GM12878 (cell line): ENCODE results near the gene ICA1. TPM values are rescaled to one million over a fixed set of nuclear protein-coding genes. Genes with fewer than 3 reads are reported as not detected.

Source experiments
- ATAC-seq: fragments of 200-7000 bp; cut with Tn5 transposase; 3 replicates; pipeline ENCODE4 v1.9.1; 2020; ENCODE audit warnings: mild to moderate bottlenecking, moderate library complexity
- BruUV-seq: library from RNA; stranded (reverse); fragments of 400-500 nt; replicated peaks from 2 replicates; lab custom pipeline; 2021; lab: Mats Ljungman, UMichigan
- CTCF ChIA-PET: fragments of 300-600 bp; sonication (Branson Sonifier 250); formaldehyde crosslinking; extraction: SDS; loops from one replicate; lab custom pipeline; 2021; ENCODE audit warnings: inconsistent platforms; lab: Yijun Ruan, JAX
- POLR2A ChIA-PET: fragments of 350-600 bp; formaldehyde crosslinking; extraction: SDS; loops from one replicate; lab custom pipeline; 2021; ENCODE audit warnings: inconsistent platforms; lab: Charles Lee
- RAD21 ChIA-PET: fragments of 300-600 bp; sonication (Branson Sonifier 250); formaldehyde crosslinking; loops from one replicate; lab custom pipeline; 2023; ENCODE audit warnings: antibody characterized with exemption; ENCODE audit not compliant: unreplicated experiment; lab: Charles Lee
- SMC1A ChIA-PET: fragments of 300-600 bp; sonication (Branson Sonifier 250); formaldehyde crosslinking; loops from one replicate; lab custom pipeline; 2023; ENCODE audit not compliant: unreplicated experiment, uncharacterized antibody; lab: Charles Lee
- DNase-seq: peaks from one replicate; pipeline ENCODE4 v3.0.0-alpha.2; 2011; ENCODE audit warnings: low read depth, low spot score
- FAIRE-seq: peaks from 3 replicates; lab custom pipeline; 2011; peaks lifted over from hg19 to GRCh38; lab: Jason Lieb, UNC
- H2AFZ ChIP-seq: 2 replicates; pipeline ENCODE4 v1.6.0; 2011; ENCODE audit warnings: low read depth, low read length, control low read depth; ENCODE audit not compliant: control insufficient read depth
- H3K27ac ChIP-seq: 2 replicates; pipeline ENCODE4 v1.5.1; 2011; ENCODE audit warnings: control low read depth; ENCODE audit not compliant: control insufficient read depth, insufficient read depth
- H3K27me3 ChIP-seq, 2 experiments: replicated peaks in 1 of 2; 2 replicates each; pipeline versions ENCODE4 v1.6.0 to v1.6.1; 2011; ENCODE audit warnings: low read length in 1 of 2; ENCODE audit not compliant: control insufficient read depth in 2 of 2, insufficient read depth in 2 of 2
- H3K36me3 ChIP-seq, 2 experiments: 2 replicates each; pipeline ENCODE4 v1.5.1; 2011; ENCODE audit warnings: low read length in 1 of 2; ENCODE audit not compliant: control insufficient read depth in 2 of 2, insufficient read depth in 2 of 2
- H3K4me1 ChIP-seq: 2 replicates; pipeline ENCODE4 v1.6.1; 2011; ENCODE audit warnings: mild to moderate bottlenecking, low read length, moderate library complexity, mixed read lengths; ENCODE audit not compliant: control insufficient read depth, insufficient read depth
- H3K4me2 ChIP-seq: 2 replicates; pipeline ENCODE4 v1.6.0; 2011; ENCODE audit warnings: control low read depth; ENCODE audit not compliant: control insufficient read depth, insufficient read depth
- H3K4me3 ChIP-seq: fragments of 200-600 bp; sonication (generic); 2 replicates; pipeline ENCODE4 v1.5.1; 2016
- H3K79me2 ChIP-seq: 2 replicates; pipeline ENCODE4 v1.6.0; 2011; ENCODE audit warnings: low read length; ENCODE audit not compliant: control insufficient read depth, insufficient read depth
- H3K9ac ChIP-seq: 2 replicates; pipeline ENCODE4 v1.8.0; 2011; ENCODE audit warnings: low read length, control low read depth, mixed read lengths; ENCODE audit not compliant: control insufficient read depth, insufficient read depth
- H3K9me3 ChIP-seq: replicated peaks from 3 replicates; pipeline ENCODE4 v1.5.1; 2011; ENCODE audit warnings: mild to moderate bottlenecking, low read length; ENCODE audit not compliant: control insufficient read depth, insufficient read depth
- H4K20me1 ChIP-seq: 2 replicates; pipeline ENCODE4 v1.6.0; 2011; ENCODE audit not compliant: control insufficient read depth, insufficient read depth
- NR2F1 ChIP-seq: fragments of 450-650 bp; conservative IDR thresholded peaks from 2 replicates; pipeline ENCODE4 v1.6.1; 2017; ENCODE audit warnings: mild to moderate bottlenecking
- SUPT20H ChIP-seq: IDR thresholded peaks from 2 replicates; pipeline ENCODE4 v1.6.1; 2011; ENCODE audit warnings: low read depth, mild to moderate bottlenecking, low read length, moderate library complexity, borderline replicate concordance; ENCODE audit not compliant: control insufficient read depth
- WGBS: methylation state at CpG from one replicate; pipeline ENCODE4 v1.1.6; 2016; ENCODE audit warnings: low lambda C conversion rate; ENCODE audit not compliant: insufficient replicate concordance, insufficient coverage; ENCODE audit errors: missing lambda C conversion rate; 5-methylcytosine and 5-hydroxymethylcytosine counted together
- in situ Hi-C: fragments of 300-500 bp; cut with MboI; formaldehyde crosslinking; loops from 9 replicates; pipeline ENCODE4 v1.14.3; 2018; ENCODE audit warnings: mixed read lengths
- intact Hi-C: fragments of 100-400 bp; cut with micrococcal nuclease; formaldehyde crosslinking; loops from one replicate; pipeline ENCODE4 v1.14.2; 2022; ENCODE audit not compliant: unreplicated experiment
- polyA plus RNA-seq, 11 experiments: library from polyadenylated mRNA; depleted of rRNA in 4 of 11; unstranded in 6 of 11; stranded (reverse) in 5 of 11; fragments of >200 nt; fragmentation: Nextera tagmentation in 4 of 11; fragmentation: Illumina TruSeq in 1 of 11; extraction: Ambion mirVana in 4 of 11; extraction: Trizol in 1 of 11; gene quantifications; 1 replicate in 1 of 11; 2 replicates in 10 of 11; pipeline versions ENCODE4 v1.2.1 to v1.2.3, GENCODE V29; 2011 to 2016; ENCODE audit warnings: inconsistent platforms in 2 of 11, missing spikeins in 2 of 11, low read depth in 1 of 11
- total RNA-seq, 4 experiments: library from RNA; depleted of rRNA in 3 of 4; stranded (reverse); fragments of >200 nt in 3 of 4; fragmentation: Illumina TruSeq in 1 of 4; extraction: Trizol in 1 of 4; gene quantifications; 2 replicates each; pipeline versions ENCODE4 v1.2.1 to v1.2.3, GENCODE V29; 2013 to 2021
- TF ChIP-seq, protein P1 (sequence below): fragments of 450-650 bp; IDR thresholded peaks from 2 replicates; pipeline ENCODE4 v1.6.1; 2017; ENCODE audit warnings: mild to moderate bottlenecking, low read depth, inconsistent platforms; ENCODE audit not compliant: poor library complexity, severe bottlenecking
- TF ChIP-seq, protein P2 (sequence below): fragments of 450-650 bp; IDR thresholded peaks from 2 replicates; pipeline ENCODE4 v1.6.1; 2018; ENCODE audit warnings: borderline replicate concordance, mild to moderate bottlenecking; ENCODE audit not compliant: partially characterized antibody

The ICA1 gene
- total and polyA plus RNA-seq, 10 of the 15 experiments (the other 5 are each of a cell fraction or from before 2014, with no cell fraction given): 1.3 to 35.1 (median 3.3) TPM

DNA sequence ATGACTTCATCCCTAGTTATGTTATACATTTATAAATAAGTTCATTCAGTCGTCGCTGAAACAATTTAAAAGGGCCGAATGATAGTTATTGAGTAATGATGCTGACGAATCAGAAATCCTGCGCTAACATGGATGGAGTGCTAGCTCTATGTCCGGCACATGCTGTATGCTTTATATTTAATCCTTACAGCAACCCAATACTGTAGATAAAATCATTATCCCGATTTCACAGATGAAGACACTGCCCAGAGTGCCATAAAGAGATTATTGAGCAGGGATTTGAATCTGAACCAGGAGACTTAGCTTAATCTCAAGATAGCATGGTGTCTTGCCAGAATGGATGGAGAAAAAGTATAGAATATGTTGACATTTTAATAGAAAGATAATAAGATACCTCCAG lies 1.1 kb upstream of the ICA1 start:
- Histone ChIP-seq H3K9ac (no peak overlapping the region), H3K79me2 (no peaks in the 10 kb centered on the region), H3K27ac (no peak overlapping the region), H3K9me3 (no peaks in the 10 kb centered on the region), H3K4me3 (no peak overlapping the region), H2AFZ (no peak overlapping the region), H3K27me3 (peaks cover 6 to 9% of the 10 kb centered on the region in 2 experiments; a peak in 3 of 4 replicates), H3K4me1 (no peaks in the 10 kb centered on the region), H3K4me2 (no peak overlapping the region), H4K20me1 (no peaks in the 10 kb centered on the region), H3K36me3 (no peaks in the 10 kb centered on the region)
- in situ Hi-C loops (no loop called here), intact Hi-C loops (no loop called here)
- DNase-seq (no peak), FAIRE-seq (no peak), ATAC-seq (no peak)
- ChIA-PET POLR2A (no interaction called here), RAD21 (interaction anchor here (0.6 kb wide), 1 partner anchor 10 kb away, joined by 3 read pairs; no protein-coding TSS in a partner anchor), CTCF (no interaction called here), SMC1A (interaction anchor here (1.1 to 1.2 kb wide), 2 partner anchors 8 to 33 kb away, joined by 3 to 4 read pairs; no protein-coding TSS in a partner anchor)
- TF ChIP-seq, protein P1, sequence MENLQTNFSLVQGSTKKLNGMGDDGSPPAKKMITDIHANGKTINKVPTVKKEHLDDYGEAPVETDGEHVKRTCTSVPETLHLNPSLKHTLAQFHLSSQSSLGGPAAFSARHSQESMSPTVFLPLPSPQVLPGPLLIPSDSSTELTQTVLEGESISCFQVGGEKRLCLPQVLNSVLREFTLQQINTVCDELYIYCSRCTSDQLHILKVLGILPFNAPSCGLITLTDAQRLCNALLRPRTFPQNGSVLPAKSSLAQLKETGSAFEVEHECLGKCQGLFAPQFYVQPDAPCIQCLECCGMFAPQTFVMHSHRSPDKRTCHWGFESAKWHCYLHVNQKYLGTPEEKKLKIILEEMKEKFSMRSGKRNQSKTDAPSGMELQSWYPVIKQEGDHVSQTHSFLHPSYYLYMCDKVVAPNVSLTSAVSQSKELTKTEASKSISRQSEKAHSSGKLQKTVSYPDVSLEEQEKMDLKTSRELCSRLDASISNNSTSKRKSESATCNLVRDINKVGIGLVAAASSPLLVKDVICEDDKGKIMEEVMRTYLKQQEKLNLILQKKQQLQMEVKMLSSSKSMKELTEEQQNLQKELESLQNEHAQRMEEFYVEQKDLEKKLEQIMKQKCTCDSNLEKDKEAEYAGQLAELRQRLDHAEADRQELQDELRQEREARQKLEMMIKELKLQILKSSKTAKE: no peak
- TF ChIP-seq SUPT20H (no peak), NR2F1 (no peak)
- TF ChIP-seq, protein P2, sequence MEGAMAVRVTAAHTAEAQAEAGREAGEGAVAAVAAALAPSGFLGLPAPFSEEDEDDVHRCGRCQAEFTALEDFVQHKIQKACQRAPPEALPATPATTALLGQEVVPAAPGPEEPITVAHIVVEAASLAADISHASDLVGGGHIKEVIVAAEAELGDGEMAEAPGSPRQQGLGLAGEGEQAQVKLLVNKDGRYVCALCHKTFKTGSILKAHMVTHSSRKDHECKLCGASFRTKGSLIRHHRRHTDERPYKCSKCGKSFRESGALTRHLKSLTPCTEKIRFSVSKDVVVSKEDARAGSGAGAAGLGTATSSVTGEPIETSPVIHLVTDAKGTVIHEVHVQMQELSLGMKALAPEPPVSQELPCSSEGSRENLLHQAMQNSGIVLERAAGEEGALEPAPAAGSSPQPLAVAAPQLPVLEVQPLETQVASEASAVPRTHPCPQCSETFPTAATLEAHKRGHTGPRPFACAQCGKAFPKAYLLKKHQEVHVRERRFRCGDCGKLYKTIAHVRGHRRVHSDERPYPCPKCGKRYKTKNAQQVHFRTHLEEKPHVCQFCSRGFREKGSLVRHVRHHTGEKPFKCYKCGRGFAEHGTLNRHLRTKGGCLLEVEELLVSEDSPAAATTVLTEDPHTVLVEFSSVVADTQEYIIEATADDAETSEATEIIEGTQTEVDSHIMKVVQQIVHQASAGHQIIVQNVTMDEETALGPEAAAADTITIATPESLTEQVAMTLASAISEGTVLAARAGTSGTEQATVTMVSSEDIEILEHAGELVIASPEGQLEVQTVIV: no peak
- 81% methylated on average over 7 of the region's 7 CpGs for WGBS
- BruUV-seq: no TSS peak
